A549 (cell line): ENCODE results near the gene MYH8. TPM values are rescaled to one million over a fixed set of nuclear protein-coding genes. Genes with fewer than 3 reads are reported as not detected.
A peak's percentile ranks its signal among the peaks of the same experiment; 100 is the strongest.

ENCODE experiments used
- ATAC-seq, 2 experiments: fragments of 200-7000 bp in 1 of 2; fragments of >200 bp in 1 of 2; cut with Nextera tagmentation in 1 of 2; cut with Tn5 transposase in 1 of 2; 3 replicates each; pipeline versions ENCODE4 v1.8.0 to v1.9.1; 2018 to 2020; ENCODE audit warnings: mild to moderate bottlenecking in 1 of 2, moderate library complexity in 1 of 2
- CTCF ChIA-PET: fragments of 300-600 bp; sonication (Branson Sonifier 250); formaldehyde crosslinking; extraction: SDS; loops from one replicate; lab custom pipeline; 2021; ENCODE audit warnings: antibody characterized with exemption, inconsistent platforms; lab: Yijun Ruan, JAX
- POLR2A ChIA-PET: fragments of 350-600 bp; formaldehyde crosslinking; extraction: SDS; loops from one replicate; lab custom pipeline; 2021; ENCODE audit warnings: antibody characterized with exemption, inconsistent platforms; lab: Yijun Ruan, JAX
- DNase-seq, 2 experiments: peaks; one replicate each; pipeline versions ENCODE4 v3.0.0 to v3.0.0-alpha.2; 2011 to 2016; ENCODE audit warnings: low read depth in 1 of 2, low spot score in 1 of 2
- FAIRE-seq: peaks from 2 replicates; lab custom pipeline; 2011; peaks lifted over from hg19 to GRCh38; lab: Jason Lieb, UNC
- H3K27ac ChIP-seq, 2 experiments: fragments of >200 bp; sonication (Bioruptor Twin); formaldehyde crosslinking; 3 replicates each; pipeline ENCODE4 v1.5.1; 2016 to 2017
- H3K4me1 ChIP-seq: fragments of >200 bp; sonication (Bioruptor Twin); formaldehyde crosslinking; 3 replicates; pipeline ENCODE4 v1.6.1; 2016
- H3K4me2 ChIP-seq: fragments of >200 bp; sonication (Bioruptor Twin); formaldehyde crosslinking; 3 replicates; pipeline ENCODE4 v1.6.1; 2016
- H3K4me3 ChIP-seq: fragments of >200 bp; sonication (Bioruptor Twin); formaldehyde crosslinking; 3 replicates; pipeline ENCODE4 v1.5.1; 2016
- H3K9me3 ChIP-seq: fragments of >200 bp; sonication (Bioruptor Twin); formaldehyde crosslinking; 3 replicates; pipeline ENCODE4 v1.6.1; 2016
- BCL3 ChIP-seq: fragments of >200 bp; sonication (Bioruptor Twin); formaldehyde crosslinking; IDR thresholded peaks from 3 replicates; pipeline ENCODE4 v1.6.1; 2016
- CHD2 ChIP-seq: fragments of 150-350 bp; IDR thresholded peaks from 2 replicates; pipeline ENCODE4 v1.6.1; 2014; ENCODE audit warnings: low read length; ENCODE audit not compliant: partially characterized antibody
- CHD4 ChIP-seq: fragments of 200-600 bp; sonication (generic); IDR thresholded peaks from 2 replicates; pipeline ENCODE4 v1.6.1; 2016; ENCODE audit warnings: antibody characterized with exemption, mild to moderate bottlenecking, borderline replicate concordance
- CTCF ChIP-seq: fragments of >200 bp; sonication (Bioruptor Twin); formaldehyde crosslinking; IDR thresholded peaks from 3 replicates; pipeline ENCODE4 v1.5.1; 2016
- ESRRA ChIP-seq: fragments of 150-350 bp; IDR thresholded peaks from 2 replicates; pipeline ENCODE4 v1.6.1; 2014; ENCODE audit warnings: mild to moderate bottlenecking, low read length, borderline replicate concordance
- FOSB ChIP-seq: fragments of 250-450 bp; sonication (Bioruptor Pico); IDR thresholded peaks from 2 replicates; pipeline ENCODE4 v1.5.0; 2020; ENCODE audit warnings: mild to moderate bottlenecking, moderate library complexity
- FOXS1 ChIP-seq: fragments of 250-450 bp; sonication (Bioruptor Pico); IDR thresholded peaks from 2 replicates; pipeline ENCODE4 v1.5.0; 2020; ENCODE audit warnings: mild to moderate bottlenecking, moderate library complexity
- GATA3 ChIP-seq: IDR thresholded peaks from 2 replicates; pipeline ENCODE4 v1.6.1; 2012; ENCODE audit warnings: borderline replicate concordance
- HES2 ChIP-seq: fragments of >200 bp; sonication (Bioruptor Twin); formaldehyde crosslinking; IDR thresholded peaks from 2 replicates; pipeline ENCODE4 v1.6.1; 2016
- HEYL ChIP-seq: fragments of 250-450 bp; sonication (Bioruptor Pico); IDR thresholded peaks from 2 replicates; pipeline ENCODE4 v1.8.0; 2021; ENCODE audit warnings: mild to moderate bottlenecking, moderate library complexity
- HOXA7 ChIP-seq: fragments of 250-450 bp; sonication (Bioruptor Pico); IDR thresholded peaks from 2 replicates; pipeline ENCODE4 v1.5.0; 2020; ENCODE audit warnings: mild to moderate bottlenecking, moderate library complexity
- JUN ChIP-seq, 2 experiments: fragments of >200 bp; sonication (Bioruptor Twin); formaldehyde crosslinking; IDR thresholded peaks; 2 replicates in 1 of 2; 3 replicates in 1 of 2; pipeline ENCODE4 v1.6.1; 2016 to 2017
- MAFK ChIP-seq: fragments of 450-650 bp; IDR thresholded peaks from 2 replicates; pipeline ENCODE4 v1.6.1; 2014; ENCODE audit not compliant: partially characterized antibody
- POLR2A ChIP-seq: IDR thresholded peaks from 2 replicates; pipeline ENCODE4 v1.6.1; 2012; ENCODE audit warnings: mild to moderate bottlenecking, low read length
- POLR2AphosphoS2 ChIP-seq: conservative IDR thresholded peaks from 2 replicates; pipeline ENCODE4 v1.6.1; 2012; ENCODE audit warnings: low read length, improper control_type of control experiment, inconsistent platforms
- RAD21 ChIP-seq, 2 experiments: fragments of >200 bp in 1 of 2; sonication (Bioruptor Twin) in 1 of 2; formaldehyde crosslinking in 1 of 2; IDR thresholded peaks in 1 of 2; conservative IDR thresholded peaks in 1 of 2; 2 replicates in 1 of 2; 3 replicates in 1 of 2; pipeline ENCODE4 v1.6.1; 2012 to 2018; ENCODE audit warnings: inconsistent platforms in 1 of 2
- RFX5 ChIP-seq: fragments of 450-650 bp; IDR thresholded peaks from 2 replicates; pipeline ENCODE4 v1.7.1; 2014; ENCODE audit warnings: antibody characterized with exemption, mild to moderate bottlenecking, moderate library complexity
- RNF2 ChIP-seq: fragments of 200-600 bp; sonication (generic); IDR thresholded peaks from 2 replicates; pipeline ENCODE4 v1.6.1; 2016; ENCODE audit warnings: low read depth, mild to moderate bottlenecking, antibody characterized with exemption, moderate library complexity, borderline replicate concordance
- ZC3H11A ChIP-seq: fragments of 450-650 bp; IDR thresholded peaks from 2 replicates; pipeline ENCODE4 v1.6.1; 2014; ENCODE audit warnings: antibody characterized with exemption, mild to moderate bottlenecking
- ZNF302 ChIP-seq: fragments of 250-450 bp; sonication (Bioruptor Pico); IDR thresholded peaks from 2 replicates; pipeline ENCODE4 v1.9.0; 2021; ENCODE audit warnings: inconsistent platforms, mild to moderate bottlenecking, moderate library complexity
- WGBS: methylation state at CpG from one replicate; pipeline ENCODE4 v1.1.6; 2017; ENCODE audit errors: missing lambda C conversion rate; 5-methylcytosine and 5-hydroxymethylcytosine counted together
- polyA plus RNA-seq, 4 experiments: library from polyadenylated mRNA; depleted of rRNA in 3 of 4; stranded (reverse); fragments of >200 nt; fragmentation: RNase III in 1 of 4; extraction: RNeasy Plus Mini Kit Qiagen cat#74134 plus additional on column Dnase treatment in 1 of 4; gene quantifications; 2 replicates in 3 of 4; 3 replicates in 1 of 4; pipeline ENCODE4 v1.2.3, GENCODE V29; 2011 to 2017
- TF ChIP-seq, protein P1 (sequence below): fragments of 150-350 bp; IDR thresholded peaks from 2 replicates; pipeline ENCODE4 v1.6.1; 2014; ENCODE audit warnings: low read depth, mild to moderate bottlenecking, low read length
- TF ChIP-seq, protein P2 (sequence below): fragments of 250-450 bp; sonication (Bioruptor Pico); IDR thresholded peaks from 2 replicates; pipeline ENCODE4 v1.5.0; 2021; ENCODE audit warnings: mild to moderate bottlenecking, moderate library complexity, borderline replicate concordance

The MYH8 gene
- polyA plus RNA-seq, 2 of the 4 experiments (the other 2 are of a cell fraction), result not detected

- no peak overlapping the region for H3K4me3 ChIP-seq
- FAIRE-seq, result no peak
- TF ChIP-seq RAD21 (conservative IDR thresholded peaks at IDR 0.05 in 1 of 2, IDR thresholded peaks at IDR 0.05 in 1 of 2), result peak in 1 of 2 experiments; percentile 25; a peak in 1 of 5 replicates
- TF ChIP-seq ESRRA, result no peak
- peak; percentile 43 for TF ChIP-seq CTCF
- no peak overlapping the region for H3K27ac ChIP-seq
- no peaks in the 10 kb centered on the region for H3K9me3 ChIP-seq
- DNase-seq, result peak; percentile 31 to 51
- ChIA-PET CTCF (interaction anchor here (1.3 kb wide), 1 partner anchor 261 kb away, joined by 6 read pairs; no protein-coding TSS in a partner anchor), POLR2A (no interaction called here)
- no peaks in the 10 kb centered on the region for H3K4me1 ChIP-seq
- no peak overlapping the region for H3K4me2 ChIP-seq
- peak; percentile 80 to 85; a peak in 5 of 6 replicates for ATAC-seq
- 2% methylated on average over 4 of the region's 4 CpGs for WGBS
These were observed 64.0 kb downstream of the MYH8 start for GRCh38 chr17:10357768-10358167.

- no peak overlapping the region for H3K4me3 ChIP-seq
- ATAC-seq (no peak), DNase-seq (no peak), FAIRE-seq (no peak)
- H3K9me3 ChIP-seq, result no peaks in the 10 kb centered on the region
- ChIA-PET POLR2A (no interaction called here), CTCF (interaction anchor here (0.6 to 3.3 kb wide), 4 partner anchors 22 to 1494 kb away, joined by 4 to 18 read pairs (median 8); no protein-coding TSS in a partner anchor)
- no peaks in the 10 kb centered on the region for H3K4me1 ChIP-seq
- 33% methylated on average over 9 of the region's 9 CpGs for WGBS
- no peak overlapping the region for H3K4me2 ChIP-seq
- TF ChIP-seq ZNF302 (CRISPR knock-in tag) (no peak), BCL3 (no peak), JUN (IDR thresholded peaks at IDR 0.05) (no peak), CHD4 (no peak), CHD2 (no peak), POLR2A (no peak), HES2 (no peak)
- H3K27ac ChIP-seq, result no peak overlapping the region
These were observed 67.1 kb downstream of the MYH8 start for GRCh38 chr17:10354651-10355050.

GRCh38 chr17:10352893-10353292, 68.9 kb downstream of the MYH8 start:
- CTCF ChIA-PET, result interaction anchor here (1.2 to 3.3 kb wide), 2 partner anchors 262 to 265 kb away, joined by 4 to 18 read pairs; no protein-coding TSS in a partner anchor
- no peak for FAIRE-seq
- DNase-seq, result no peak

DNA sequence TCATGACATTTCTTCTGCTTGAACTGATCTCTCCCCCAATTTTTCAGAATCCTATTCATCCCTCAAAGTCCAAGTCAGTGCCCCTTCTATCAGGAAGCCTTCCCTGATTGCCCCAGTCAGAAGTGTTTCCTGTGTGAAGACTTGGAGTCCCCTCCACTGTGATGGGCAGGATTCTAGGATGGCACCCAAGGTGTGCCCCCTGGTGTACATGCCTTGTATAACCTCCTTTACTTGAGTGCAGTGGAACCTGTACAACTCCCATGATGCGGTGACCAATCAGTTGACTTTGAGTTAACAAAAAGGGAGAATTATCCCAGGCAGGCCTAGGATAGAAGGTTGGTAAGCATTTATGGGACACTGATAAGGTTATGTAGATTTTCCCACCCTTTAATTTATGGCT, 72.3 kb downstream of the MYH8 start:
- 50% methylated on average over 1 of the region's 1 CpG for WGBS
- DNase-seq, result peak in 1 of 2 experiments; percentile 27
- ChIA-PET POLR2A (no interaction called here), CTCF (interaction anchor here (1.1 to 1.7 kb wide), 3 partner anchors 21 to 269 kb away, joined by 3 to 7 read pairs (median 6); no protein-coding TSS in a partner anchor)
- no peaks in the 10 kb centered on the region for H3K4me1 ChIP-seq
- no peaks in the 10 kb centered on the region for H3K9me3 ChIP-seq
- no peak overlapping the region for H3K27ac ChIP-seq
- no peak for FAIRE-seq
- H3K4me2 ChIP-seq, result no peak overlapping the region
- peak; percentile 56 to 63; a peak in 4 of 6 replicates for ATAC-seq
- no peak overlapping the region for H3K4me3 ChIP-seq
- TF ChIP-seq FOSB (CRISPR knock-in tag), result no peak
- TF ChIP-seq RNF2, result no peak
- TF ChIP-seq MAFK, result no peak
- TF ChIP-seq POLR2AphosphoS2, result no peak
- no peak for TF ChIP-seq GATA3
- no peak for TF ChIP-seq CTCF
- TF ChIP-seq, protein P1, sequence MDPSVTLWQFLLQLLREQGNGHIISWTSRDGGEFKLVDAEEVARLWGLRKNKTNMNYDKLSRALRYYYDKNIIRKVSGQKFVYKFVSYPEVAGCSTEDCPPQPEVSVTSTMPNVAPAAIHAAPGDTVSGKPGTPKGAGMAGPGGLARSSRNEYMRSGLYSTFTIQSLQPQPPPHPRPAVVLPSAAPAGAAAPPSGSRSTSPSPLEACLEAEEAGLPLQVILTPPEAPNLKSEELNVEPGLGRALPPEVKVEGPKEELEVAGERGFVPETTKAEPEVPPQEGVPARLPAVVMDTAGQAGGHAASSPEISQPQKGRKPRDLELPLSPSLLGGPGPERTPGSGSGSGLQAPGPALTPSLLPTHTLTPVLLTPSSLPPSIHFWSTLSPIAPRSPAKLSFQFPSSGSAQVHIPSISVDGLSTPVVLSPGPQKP, result no peak
- TF ChIP-seq FOXS1 (CRISPR knock-in tag), result no peak
- TF ChIP-seq RFX5, result no peak
- TF ChIP-seq, protein P2, sequence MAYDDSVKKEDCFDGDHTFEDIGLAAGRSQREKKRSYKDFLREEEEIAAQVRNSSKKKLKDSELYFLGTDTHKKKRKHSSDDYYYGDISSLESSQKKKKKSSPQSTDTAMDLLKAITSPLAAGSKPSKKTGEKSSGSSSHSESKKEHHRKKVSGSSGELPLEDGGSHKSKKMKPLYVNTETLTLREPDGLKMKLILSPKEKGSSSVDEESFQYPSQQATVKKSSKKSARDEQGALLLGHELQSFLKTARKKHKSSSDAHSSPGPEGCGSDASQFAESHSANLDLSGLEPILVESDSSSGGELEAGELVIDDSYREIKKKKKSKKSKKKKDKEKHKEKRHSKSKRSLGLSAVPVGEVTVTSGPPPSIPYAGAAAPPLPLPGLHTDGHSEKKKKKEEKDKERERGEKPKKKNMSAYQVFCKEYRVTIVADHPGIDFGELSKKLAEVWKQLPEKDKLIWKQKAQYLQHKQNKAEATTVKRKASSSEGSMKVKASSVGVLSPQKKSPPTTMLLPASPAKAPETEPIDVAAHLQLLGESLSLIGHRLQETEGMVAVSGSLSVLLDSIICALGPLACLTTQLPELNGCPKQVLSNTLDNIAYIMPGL (CRISPR knock-in tag), result no peak
- TF ChIP-seq HEYL, result no peak
- TF ChIP-seq JUN (IDR thresholded peaks at IDR 0.05), result no peak
- TF ChIP-seq HOXA7, result no peak

More at GRCh38 chr17:10352893-10353292, 68.9 kb downstream of the MYH8 start:
- Histone ChIP-seq H3K9me3 (no peaks in the 10 kb centered on the region), H3K4me1 (no peaks in the 10 kb centered on the region), H3K27ac (no peak overlapping the region), H3K4me3 (no peak overlapping the region), H3K4me2 (no peak overlapping the region)
- POLR2A ChIA-PET, result no interaction called here
- no peak for ATAC-seq
- no peak for TF ChIP-seq ZC3H11A
